ENCODE data around the gene HFE.

Gene HFE, protein sequence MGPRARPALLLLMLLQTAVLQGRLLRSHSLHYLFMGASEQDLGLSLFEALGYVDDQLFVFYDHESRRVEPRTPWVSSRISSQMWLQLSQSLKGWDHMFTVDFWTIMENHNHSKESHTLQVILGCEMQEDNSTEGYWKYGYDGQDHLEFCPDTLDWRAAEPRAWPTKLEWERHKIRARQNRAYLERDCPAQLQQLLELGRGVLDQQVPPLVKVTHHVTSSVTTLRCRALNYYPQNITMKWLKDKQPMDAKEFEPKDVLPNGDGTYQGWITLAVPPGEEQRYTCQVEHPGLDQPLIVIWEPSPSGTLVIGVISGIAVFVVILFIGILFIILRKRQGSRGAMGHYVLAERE

DNA sequence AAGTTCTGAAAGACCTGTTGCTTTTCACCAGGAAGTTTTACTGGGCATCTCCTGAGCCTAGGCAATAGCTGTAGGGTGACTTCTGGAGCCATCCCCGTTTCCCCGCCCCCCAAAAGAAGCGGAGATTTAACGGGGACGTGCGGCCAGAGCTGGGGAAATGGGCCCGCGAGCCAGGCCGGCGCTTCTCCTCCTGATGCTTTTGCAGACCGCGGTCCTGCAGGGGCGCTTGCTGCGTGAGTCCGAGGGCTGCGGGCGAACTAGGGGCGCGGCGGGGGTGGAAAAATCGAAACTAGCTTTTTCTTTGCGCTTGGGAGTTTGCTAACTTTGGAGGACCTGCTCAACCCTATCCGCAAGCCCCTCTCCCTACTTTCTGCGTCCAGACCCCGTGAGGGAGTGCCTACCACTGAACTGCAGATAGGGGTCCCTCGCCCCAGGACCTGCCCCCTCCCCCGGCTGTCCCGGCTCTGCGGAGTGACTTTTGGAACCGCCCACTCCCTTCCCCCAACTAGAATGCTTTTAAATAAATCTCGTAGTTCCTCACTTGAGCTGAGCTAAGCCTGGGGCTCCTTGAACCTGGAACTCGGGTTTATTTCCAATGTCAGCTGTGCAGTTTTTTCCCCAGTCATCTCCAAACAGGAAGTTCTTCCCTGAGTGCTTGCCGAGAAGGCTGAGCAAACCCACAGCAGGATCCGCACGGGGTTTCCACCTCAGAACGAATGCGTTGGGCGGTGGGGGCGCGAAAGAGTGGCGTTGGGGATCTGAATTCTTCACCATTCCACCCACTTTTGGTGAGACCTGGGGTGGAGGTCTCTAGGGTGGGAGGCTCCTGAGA lies at the start of gene HFE:
Gene HFE (plus strand): TSS at position 146 of the 832 bp plus-strand sequence. CDS start 12 bp downstream, at position 158.
- TF ChIP-seq, protein P1, sequence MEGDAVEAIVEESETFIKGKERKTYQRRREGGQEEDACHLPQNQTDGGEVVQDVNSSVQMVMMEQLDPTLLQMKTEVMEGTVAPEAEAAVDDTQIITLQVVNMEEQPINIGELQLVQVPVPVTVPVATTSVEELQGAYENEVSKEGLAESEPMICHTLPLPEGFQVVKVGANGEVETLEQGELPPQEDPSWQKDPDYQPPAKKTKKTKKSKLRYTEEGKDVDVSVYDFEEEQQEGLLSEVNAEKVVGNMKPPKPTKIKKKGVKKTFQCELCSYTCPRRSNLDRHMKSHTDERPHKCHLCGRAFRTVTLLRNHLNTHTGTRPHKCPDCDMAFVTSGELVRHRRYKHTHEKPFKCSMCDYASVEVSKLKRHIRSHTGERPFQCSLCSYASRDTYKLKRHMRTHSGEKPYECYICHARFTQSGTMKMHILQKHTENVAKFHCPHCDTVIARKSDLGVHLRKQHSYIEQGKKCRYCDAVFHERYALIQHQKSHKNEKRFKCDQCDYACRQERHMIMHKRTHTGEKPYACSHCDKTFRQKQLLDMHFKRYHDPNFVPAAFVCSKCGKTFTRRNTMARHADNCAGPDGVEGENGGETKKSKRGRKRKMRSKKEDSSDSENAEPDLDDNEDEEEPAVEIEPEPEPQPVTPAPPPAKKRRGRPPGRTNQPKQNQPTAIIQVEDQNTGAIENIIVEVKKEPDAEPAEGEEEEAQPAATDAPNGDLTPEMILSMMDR (IDR thresholded peaks at IDR 0.05; ENCODE audit: poor library complexity, severe bottlenecking): no peak
- H3K4me1 ChIP-seq (ENCODE audit: insufficient read depth, poor library complexity, severe bottlenecking): peaks cover 3% of the 10 kb centered on the region
- no peak for DNase-seq (ENCODE audit: low spot score)
- H3K27me3 ChIP-seq (ENCODE audit: insufficient read depth, poor library complexity, severe bottlenecking): no peaks in the 10 kb centered on the region
- peak within 1 kb of the TSS; percentile 53 for H3K4me3 ChIP-seq (ENCODE audit: severe bottlenecking)
- no peaks in the 10 kb centered on the region for H3K36me3 ChIP-seq (ENCODE audit: low read depth)
- ATAC-seq (ENCODE audit: low read depth): peak; percentile 77
- peak within 1 kb of the TSS; percentile 39 for H3K27ac ChIP-seq (ENCODE audit: poor library complexity, severe bottlenecking)
- no peaks in the 10 kb centered on the region for H3K9me3 ChIP-seq (ENCODE audit: severe bottlenecking)

DNA sequence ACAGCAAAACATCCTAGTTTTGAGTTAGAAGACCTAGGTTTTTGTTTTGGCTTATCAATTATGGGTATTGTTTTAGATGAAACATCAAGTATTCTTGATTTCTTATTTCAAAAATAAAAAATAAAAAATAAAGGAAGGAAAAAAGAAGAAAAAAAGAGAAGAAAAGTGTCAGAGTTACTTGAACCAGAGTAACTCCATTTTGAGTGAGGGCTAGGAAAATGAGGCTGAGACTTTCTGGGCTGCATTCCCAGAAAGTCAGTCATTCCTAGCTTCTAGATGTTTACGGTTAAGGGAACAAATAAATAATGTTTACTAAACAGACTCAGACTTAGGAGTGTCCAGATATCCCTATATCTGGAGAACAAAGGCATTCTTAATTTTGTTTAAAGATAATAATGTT lies 45.3 kb upstream of the HFE start:
- DNase-seq (ENCODE audit: low spot score): no peak
- Histone ChIP-seq H3K36me3 (ENCODE audit: low read depth) (no peaks in the 10 kb centered on the region), H3K27me3 (ENCODE audit: insufficient read depth, poor library complexity, severe bottlenecking) (no peaks in the 10 kb centered on the region), H3K4me1 (ENCODE audit: insufficient read depth, poor library complexity, severe bottlenecking) (peaks cover 9% of the 10 kb centered on the region), H3K4me3 (ENCODE audit: severe bottlenecking) (no peak overlapping the region), H3K9me3 (ENCODE audit: severe bottlenecking) (no peaks in the 10 kb centered on the region), H3K27ac (ENCODE audit: poor library complexity, severe bottlenecking) (no peak overlapping the region)
- TF ChIP-seq, protein P1 (IDR thresholded peaks at IDR 0.05; ENCODE audit: poor library complexity, severe bottlenecking): no peak
- ATAC-seq (ENCODE audit: low read depth): no peak

DNA sequence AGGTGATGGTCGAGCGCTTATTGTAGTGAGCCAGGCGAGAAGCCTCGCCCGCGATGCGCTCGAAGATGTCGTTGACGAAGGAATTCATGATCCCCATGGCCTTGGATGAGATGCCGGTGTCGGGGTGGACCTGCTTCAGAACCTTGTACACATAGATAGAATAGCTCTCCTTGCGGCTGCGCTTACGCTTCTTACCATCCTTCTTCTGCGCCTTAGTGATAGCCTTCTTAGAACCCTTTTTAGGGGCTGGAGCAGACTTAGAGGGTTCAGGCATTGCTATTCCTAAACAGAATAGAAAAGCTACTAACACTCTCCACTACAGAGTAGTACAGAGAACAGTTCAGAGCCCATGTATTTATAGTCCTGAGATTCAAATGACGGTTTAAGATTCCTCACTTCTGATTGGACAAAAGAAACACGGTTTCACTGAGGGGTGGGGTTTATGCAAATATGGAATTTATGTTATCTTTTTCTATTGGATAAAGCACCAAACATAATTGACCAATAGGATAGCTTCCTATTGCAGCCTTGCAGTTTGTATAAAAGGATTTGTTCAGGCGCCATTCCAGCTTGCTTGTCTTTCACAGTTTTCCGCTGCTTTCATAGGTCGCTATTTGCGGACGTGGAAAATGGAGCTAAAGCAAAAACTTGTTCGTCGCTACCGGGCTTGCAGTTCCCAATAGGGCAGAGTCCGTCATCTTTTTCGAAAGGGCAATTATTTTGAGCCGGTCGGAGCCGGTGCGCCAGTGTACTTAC lies 43.7 kb upstream of the HFE start:
- TF ChIP-seq, protein P1 (IDR thresholded peaks at IDR 0.05; ENCODE audit: poor library complexity, severe bottlenecking): no peak
- Histone ChIP-seq H3K27ac (ENCODE audit: poor library complexity, severe bottlenecking) (peak overlapping the region; percentile 91), H3K4me3 (ENCODE audit: severe bottlenecking) (peak overlapping the region; percentile 40)

DNA sequence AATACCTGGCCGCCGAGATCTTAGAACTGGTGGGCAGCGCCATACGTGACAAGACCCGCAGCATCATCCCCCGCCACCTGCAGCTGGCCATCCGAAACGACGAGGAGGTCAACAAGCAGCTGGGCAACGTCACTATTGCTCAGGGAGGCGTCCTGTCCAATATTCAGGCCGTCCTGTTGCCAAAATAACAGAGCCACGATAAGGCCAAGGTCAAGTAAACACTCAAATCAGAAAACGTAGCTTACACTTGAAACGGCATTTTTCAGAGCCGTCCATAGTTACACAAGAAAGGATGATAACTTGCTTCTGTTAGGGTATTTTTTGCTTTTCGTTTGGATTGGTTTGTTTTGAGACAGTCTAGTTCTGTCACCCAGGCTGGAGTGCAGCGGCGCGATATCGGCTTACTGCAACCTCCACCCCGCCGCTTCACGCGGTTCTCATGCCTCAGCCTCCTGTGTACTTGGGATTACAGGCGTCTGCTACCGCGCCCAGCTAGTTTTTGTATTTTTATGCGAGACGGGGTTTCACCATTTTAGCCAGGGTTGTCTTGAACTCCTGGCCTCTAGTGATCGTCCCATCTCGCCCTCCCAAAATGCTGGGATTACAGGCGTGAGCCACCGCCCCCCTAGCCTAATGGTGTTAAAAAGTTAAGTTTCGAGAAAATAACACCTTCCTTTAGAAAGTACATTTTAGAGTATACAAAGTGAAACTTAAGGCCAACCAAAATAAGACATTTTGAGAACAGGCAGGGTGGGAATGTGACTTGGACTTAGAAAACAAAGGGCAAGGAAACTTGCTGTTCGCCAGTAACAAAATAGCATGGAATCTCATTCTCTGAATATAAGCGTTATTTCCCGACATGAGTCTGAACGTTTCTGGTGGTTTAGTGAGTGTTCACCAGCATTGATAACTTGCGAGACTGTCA lies 42.8 kb upstream of the HFE start:
- Histone ChIP-seq H3K27ac (ENCODE audit: poor library complexity, severe bottlenecking) (peak overlapping the region; percentile 91), H3K4me1 (ENCODE audit: insufficient read depth, poor library complexity, severe bottlenecking) (peaks cover 9% of the 10 kb centered on the region), H3K4me3 (ENCODE audit: severe bottlenecking) (peak overlapping the region; percentile 40), H3K36me3 (ENCODE audit: low read depth) (no peaks in the 10 kb centered on the region), H3K27me3 (ENCODE audit: insufficient read depth, poor library complexity, severe bottlenecking) (no peaks in the 10 kb centered on the region), H3K9me3 (ENCODE audit: severe bottlenecking) (no peaks in the 10 kb centered on the region)
- DNase-seq (ENCODE audit: low spot score): no peak
- ATAC-seq (ENCODE audit: low read depth): peak; percentile 0
- TF ChIP-seq, protein P1 (IDR thresholded peaks at IDR 0.05; ENCODE audit: poor library complexity, severe bottlenecking): no peak

More for the DNA sequence above, 43.7 kb upstream of the HFE start:
- H3K9me3 ChIP-seq (ENCODE audit: severe bottlenecking): no peaks in the 10 kb centered on the region
- ATAC-seq (ENCODE audit: low read depth) (peak; percentile 76), DNase-seq (ENCODE audit: low spot score) (no peak)
- H3K27me3 ChIP-seq (ENCODE audit: insufficient read depth, poor library complexity, severe bottlenecking): no peaks in the 10 kb centered on the region
- H3K36me3 ChIP-seq (ENCODE audit: low read depth): no peaks in the 10 kb centered on the region
- peaks cover 9% of the 10 kb centered on the region for H3K4me1 ChIP-seq (ENCODE audit: insufficient read depth, poor library complexity, severe bottlenecking)

All from RWPE2 (cell line).